ENCODE results near the gene HOOK2.
A peak's percentile ranks its signal among the peaks of the same experiment; 100 is the strongest.

Gene HOOK2

GRCh38 chr19:12791345-12792050 is 16.1 kb upstream of the HOOK2 start, which contains the start of gene JUNB:
Gene JUNB (plus strand): TSS chr19:12791486. CDS start chr19:12791772, 286 bp downstream.
- H3K9me3 ChIP-seq (ENCODE audit: control insufficient read depth, insufficient read depth, low read depth, low read length) = no peaks in the 10 kb centered on the region
- ChIA-PET POLR2A (interaction anchor here (0.8 to 3.6 kb wide), 19 partner anchors 8 to 142 kb away, joined by 3 to 42 read pairs (median 4); partner anchors contain the start of genes DHPS, DNASE2, FARSA and PRDX2), CTCF (interaction anchor here (0.6 to 16.5 kb wide), 5 partner anchors 14 to 74 kb away, joined by 4 to 386 read pairs (median 5); partner anchors contain the start of gene HOOK2)
- H3K27ac ChIP-seq (ENCODE audit: extremely low read depth, low read depth, low read length) = peak within 1 kb of the TSS; percentile 58; the same call in 1 of the 2 replicates
- no peaks in the 10 kb centered on the region; a peak in 1 of 3 replicates for H3K36me3 ChIP-seq (ENCODE audit: control insufficient read depth in 2 of 2, insufficient read depth in 1 of 2, low read length in 2 of 2)
- peaks cover 21% of the 10 kb centered on the region for H3K4me1 ChIP-seq (ENCODE audit: control insufficient read depth, insufficient read depth, low read length)
- H3K4me3 ChIP-seq (ENCODE audit: low read depth, low read length) = peak within 1 kb of the TSS; percentile 43
- no peak for TF ChIP-seq ZNF280C (tag by site-specific recombination; IDR thresholded peaks at IDR 0.05)
- no peak for TF ChIP-seq ZSCAN18 (tag by site-specific recombination; IDR thresholded peaks at IDR 0.05)
- peak; percentile 77 for TF ChIP-seq KLF16 (tag by site-specific recombination; IDR thresholded peaks at IDR 0.05)
- TF ChIP-seq HOXC10 (CRISPR knock-in tag; IDR thresholded peaks at IDR 0.05) = no peak
- TF ChIP-seq ZNF132 (tag by site-specific recombination; IDR thresholded peaks at IDR 0.05; ENCODE audit: borderline replicate concordance) = no peak
- TF ChIP-seq ZNF664 (tag by site-specific recombination; IDR thresholded peaks at IDR 0.05) = no peak
- no peak for TF ChIP-seq ZNF354C (tag by site-specific recombination; IDR thresholded peaks at IDR 0.05; ENCODE audit: borderline replicate concordance, low read depth)
- TF ChIP-seq ZBTB7A (tag by site-specific recombination; IDR thresholded peaks at IDR 0.05; ENCODE audit: low read depth) = 0 out of 2 replicates have a peak, but pooled peaks have one; percentile 11
- no peak for TF ChIP-seq ZNF248 (tag by site-specific recombination; IDR thresholded peaks at IDR 0.05)
- TF ChIP-seq ZNF660 (tag by site-specific recombination; IDR thresholded peaks at IDR 0.05) = 0 out of 2 replicates have a peak, but pooled peaks have one; percentile 85
- no peak for TF ChIP-seq ZSCAN16 (tag by site-specific recombination; IDR thresholded peaks at IDR 0.05)
- TF ChIP-seq ZNF530 (tag by site-specific recombination; IDR thresholded peaks at IDR 0.05; ENCODE audit: low read depth) = no peak
- TF ChIP-seq ZNF214 (tag by site-specific recombination; IDR thresholded peaks at IDR 0.05; ENCODE audit: borderline replicate concordance) = no peak
- TF ChIP-seq SP7 (tag by site-specific recombination; IDR thresholded peaks at IDR 0.05) = peak; percentile 79
- TF ChIP-seq ZNF549 (tag by site-specific recombination; IDR thresholded peaks at IDR 0.05) = no peak
- no peak; the same call in 1 of the 2 replicates for TF ChIP-seq ZNF843 (tag by site-specific recombination; IDR thresholded peaks at IDR 0.05)
- TF ChIP-seq SP3 (tag by site-specific recombination; IDR thresholded peaks at IDR 0.05) = peak; percentile 80
- peak; percentile 33; the same call in 1 of the 2 replicates for TF ChIP-seq ZNF777 (tag by site-specific recombination; IDR thresholded peaks at IDR 0.05; ENCODE audit: borderline replicate concordance)
- no peak for TF ChIP-seq ZNF521 (tag by site-specific recombination; IDR thresholded peaks at IDR 0.05)
- peak; percentile 97 for TF ChIP-seq ZNF610 (tag by site-specific recombination; IDR thresholded peaks at IDR 0.05; ENCODE audit: borderline replicate concordance)
- TF ChIP-seq ZNF37A (tag by site-specific recombination; IDR thresholded peaks at IDR 0.05) = no peak
- no peak for TF ChIP-seq ZNF518A (tag by site-specific recombination; conservative IDR thresholded peaks at IDR 0.05; ENCODE audit: low read depth)
- no peak for TF ChIP-seq ZNF112 (tag by site-specific recombination; IDR thresholded peaks at IDR 0.05)
- 0 out of 2 replicates have a peak, but pooled peaks have one; percentile 4 for TF ChIP-seq ZNF639 (tag by site-specific recombination; IDR thresholded peaks at IDR 0.05)
- peak; percentile 61; the same call in 1 of the 2 replicates for TF ChIP-seq ZNF184 (tag by site-specific recombination; IDR thresholded peaks at IDR 0.05)
- no peak for TF ChIP-seq SALL2 (tag by site-specific recombination; IDR thresholded peaks at IDR 0.05; ENCODE audit: borderline replicate concordance)
- peak; percentile 77 for TF ChIP-seq ZBTB20 (tag by site-specific recombination; IDR thresholded peaks at IDR 0.05)
- no peak for TF ChIP-seq ZNF223 (tag by site-specific recombination; IDR thresholded peaks at IDR 0.05)

Measured in HEK293 (cell line).